ENCODE data around the gene HTR3C.
"Not testable (repeated sequence)": the region's sequence is repeated elsewhere in the genome, so short reads cannot be mapped to it uniquely, and the experiment has no call there.

The HTR3C gene

DNA sequence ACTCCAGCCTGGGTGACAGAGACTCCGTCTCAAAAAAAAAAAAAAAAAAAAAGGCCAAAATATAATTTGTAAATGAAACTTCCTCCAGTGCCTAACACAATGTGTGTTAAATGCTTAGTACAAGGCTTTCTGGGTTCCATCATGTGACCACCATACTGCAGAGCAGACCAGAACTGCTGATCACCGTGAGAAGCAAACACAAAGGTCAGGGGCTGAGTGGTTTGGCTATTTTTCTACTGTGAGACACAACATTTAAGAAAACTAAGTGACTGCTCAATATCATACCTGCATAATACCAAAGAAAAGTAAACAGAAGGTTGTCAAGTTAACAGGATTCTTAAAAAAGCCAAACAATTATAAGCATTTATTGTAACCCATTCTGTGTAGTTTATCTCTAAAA is 48.4 kb upstream of the HTR3C start:
- ATAC-seq = no peak
- TF ChIP-seq OSR1 (CRISPR knock-in tag; IDR thresholded peaks at IDR 0.05) = no peak
- TF ChIP-seq SNAI2 (CRISPR knock-in tag; IDR thresholded peaks at IDR 0.05) = no peak
- TF ChIP-seq, protein P1, sequence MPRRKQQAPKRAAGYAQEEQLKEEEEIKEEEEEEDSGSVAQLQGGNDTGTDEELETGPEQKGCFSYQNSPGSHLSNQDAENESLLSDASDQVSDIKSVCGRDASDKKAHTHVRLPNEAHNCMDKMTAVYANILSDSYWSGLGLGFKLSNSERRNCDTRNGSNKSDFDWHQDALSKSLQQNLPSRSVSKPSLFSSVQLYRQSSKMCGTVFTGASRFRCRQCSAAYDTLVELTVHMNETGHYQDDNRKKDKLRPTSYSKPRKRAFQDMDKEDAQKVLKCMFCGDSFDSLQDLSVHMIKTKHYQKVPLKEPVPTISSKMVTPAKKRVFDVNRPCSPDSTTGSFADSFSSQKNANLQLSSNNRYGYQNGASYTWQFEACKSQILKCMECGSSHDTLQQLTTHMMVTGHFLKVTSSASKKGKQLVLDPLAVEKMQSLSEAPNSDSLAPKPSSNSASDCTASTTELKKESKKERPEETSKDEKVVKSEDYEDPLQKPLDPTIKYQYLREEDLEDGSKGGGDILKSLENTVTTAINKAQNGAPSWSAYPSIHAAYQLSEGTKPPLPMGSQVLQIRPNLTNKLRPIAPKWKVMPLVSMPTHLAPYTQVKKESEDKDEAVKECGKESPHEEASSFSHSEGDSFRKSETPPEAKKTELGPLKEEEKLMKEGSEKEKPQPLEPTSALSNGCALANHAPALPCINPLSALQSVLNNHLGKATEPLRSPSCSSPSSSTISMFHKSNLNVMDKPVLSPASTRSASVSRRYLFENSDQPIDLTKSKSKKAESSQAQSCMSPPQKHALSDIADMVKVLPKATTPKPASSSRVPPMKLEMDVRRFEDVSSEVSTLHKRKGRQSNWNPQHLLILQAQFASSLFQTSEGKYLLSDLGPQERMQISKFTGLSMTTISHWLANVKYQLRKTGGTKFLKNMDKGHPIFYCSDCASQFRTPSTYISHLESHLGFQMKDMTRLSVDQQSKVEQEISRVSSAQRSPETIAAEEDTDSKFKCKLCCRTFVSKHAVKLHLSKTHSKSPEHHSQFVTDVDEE (CRISPR knock-in tag; IDR thresholded peaks at IDR 0.05) = no peak
- no peak for TF ChIP-seq ZC3H10 (CRISPR knock-in tag; IDR thresholded peaks at IDR 0.05)
- no peak for TF ChIP-seq RARB (CRISPR knock-in tag; IDR thresholded peaks at IDR 0.05)
- no peak for TF ChIP-seq ZNF70 (CRISPR knock-in tag; IDR thresholded peaks at IDR 0.05)
- no peak for TF ChIP-seq ZFP30 (CRISPR knock-in tag; IDR thresholded peaks at IDR 0.05)
- TF ChIP-seq GLIS3 (CRISPR knock-in tag; IDR thresholded peaks at IDR 0.05) = no peak
- TF ChIP-seq ZFP3 (CRISPR knock-in tag; IDR thresholded peaks at IDR 0.05) = no peak
- TF ChIP-seq, protein P2, sequence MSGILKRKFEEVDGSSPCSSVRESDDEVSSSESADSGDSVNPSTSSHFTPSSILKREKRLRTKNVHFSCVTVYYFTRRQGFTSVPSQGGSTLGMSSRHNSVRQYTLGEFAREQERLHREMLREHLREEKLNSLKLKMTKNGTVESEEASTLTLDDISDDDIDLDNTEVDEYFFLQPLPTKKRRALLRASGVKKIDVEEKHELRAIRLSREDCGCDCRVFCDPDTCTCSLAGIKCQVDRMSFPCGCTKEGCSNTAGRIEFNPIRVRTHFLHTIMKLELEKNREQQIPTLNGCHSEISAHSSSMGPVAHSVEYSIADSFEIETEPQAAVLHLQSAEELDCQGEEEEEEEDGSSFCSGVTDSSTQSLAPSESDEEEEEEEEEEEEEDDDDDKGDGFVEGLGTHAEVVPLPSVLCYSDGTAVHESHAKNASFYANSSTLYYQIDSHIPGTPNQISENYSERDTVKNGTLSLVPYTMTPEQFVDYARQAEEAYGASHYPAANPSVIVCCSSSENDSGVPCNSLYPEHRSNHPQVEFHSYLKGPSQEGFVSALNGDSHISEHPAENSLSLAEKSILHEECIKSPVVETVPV (CRISPR knock-in tag; IDR thresholded peaks at IDR 0.05) = no peak
- TF ChIP-seq TCF4 (CRISPR knock-in tag; IDR thresholded peaks at IDR 0.05; ENCODE audit: borderline replicate concordance) = no peak
- no peak for TF ChIP-seq CSDC2 (CRISPR knock-in tag; IDR thresholded peaks at IDR 0.05)
- TF ChIP-seq, protein P3, sequence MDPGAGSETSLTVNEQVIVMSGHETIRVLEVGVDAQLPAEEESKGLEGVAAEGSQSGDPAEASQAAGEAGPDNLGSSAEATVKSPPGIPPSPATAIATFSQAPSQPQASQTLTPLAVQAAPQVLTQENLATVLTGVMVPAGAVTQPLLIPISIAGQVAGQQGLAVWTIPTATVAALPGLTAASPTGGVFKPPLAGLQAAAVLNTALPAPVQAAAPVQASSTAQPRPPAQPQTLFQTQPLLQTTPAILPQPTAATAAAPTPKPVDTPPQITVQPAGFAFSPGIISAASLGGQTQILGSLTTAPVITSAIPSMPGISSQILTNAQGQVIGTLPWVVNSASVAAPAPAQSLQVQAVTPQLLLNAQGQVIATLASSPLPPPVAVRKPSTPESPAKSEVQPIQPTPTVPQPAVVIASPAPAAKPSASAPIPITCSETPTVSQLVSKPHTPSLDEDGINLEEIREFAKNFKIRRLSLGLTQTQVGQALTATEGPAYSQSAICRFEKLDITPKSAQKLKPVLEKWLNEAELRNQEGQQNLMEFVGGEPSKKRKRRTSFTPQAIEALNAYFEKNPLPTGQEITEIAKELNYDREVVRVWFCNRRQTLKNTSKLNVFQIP (CRISPR knock-in tag; IDR thresholded peaks at IDR 0.05; ENCODE audit: borderline replicate concordance, low read depth) = no peak
- TF ChIP-seq ZNF565 (CRISPR knock-in tag; conservative IDR thresholded peaks at IDR 0.05; ENCODE audit: low read depth) = no peak
- TF ChIP-seq PPARA (CRISPR knock-in tag; IDR thresholded peaks at IDR 0.05; ENCODE audit: borderline replicate concordance) = no peak
- TF ChIP-seq, protein P4, sequence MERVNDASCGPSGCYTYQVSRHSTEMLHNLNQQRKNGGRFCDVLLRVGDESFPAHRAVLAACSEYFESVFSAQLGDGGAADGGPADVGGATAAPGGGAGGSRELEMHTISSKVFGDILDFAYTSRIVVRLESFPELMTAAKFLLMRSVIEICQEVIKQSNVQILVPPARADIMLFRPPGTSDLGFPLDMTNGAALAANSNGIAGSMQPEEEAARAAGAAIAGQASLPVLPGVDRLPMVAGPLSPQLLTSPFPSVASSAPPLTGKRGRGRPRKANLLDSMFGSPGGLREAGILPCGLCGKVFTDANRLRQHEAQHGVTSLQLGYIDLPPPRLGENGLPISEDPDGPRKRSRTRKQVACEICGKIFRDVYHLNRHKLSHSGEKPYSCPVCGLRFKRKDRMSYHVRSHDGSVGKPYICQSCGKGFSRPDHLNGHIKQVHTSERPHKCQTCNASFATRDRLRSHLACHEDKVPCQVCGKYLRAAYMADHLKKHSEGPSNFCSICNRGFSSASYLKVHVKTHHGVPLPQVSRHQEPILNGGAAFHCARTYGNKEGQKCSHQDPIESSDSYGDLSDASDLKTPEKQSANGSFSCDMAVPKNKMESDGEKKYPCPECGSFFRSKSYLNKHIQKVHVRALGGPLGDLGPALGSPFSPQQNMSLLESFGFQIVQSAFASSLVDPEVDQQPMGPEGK (CRISPR knock-in tag; IDR thresholded peaks at IDR 0.05; ENCODE audit: borderline replicate concordance) = no peak
- TF ChIP-seq ESRRG (CRISPR knock-in tag; IDR thresholded peaks at IDR 0.05) = no peak

DNA sequence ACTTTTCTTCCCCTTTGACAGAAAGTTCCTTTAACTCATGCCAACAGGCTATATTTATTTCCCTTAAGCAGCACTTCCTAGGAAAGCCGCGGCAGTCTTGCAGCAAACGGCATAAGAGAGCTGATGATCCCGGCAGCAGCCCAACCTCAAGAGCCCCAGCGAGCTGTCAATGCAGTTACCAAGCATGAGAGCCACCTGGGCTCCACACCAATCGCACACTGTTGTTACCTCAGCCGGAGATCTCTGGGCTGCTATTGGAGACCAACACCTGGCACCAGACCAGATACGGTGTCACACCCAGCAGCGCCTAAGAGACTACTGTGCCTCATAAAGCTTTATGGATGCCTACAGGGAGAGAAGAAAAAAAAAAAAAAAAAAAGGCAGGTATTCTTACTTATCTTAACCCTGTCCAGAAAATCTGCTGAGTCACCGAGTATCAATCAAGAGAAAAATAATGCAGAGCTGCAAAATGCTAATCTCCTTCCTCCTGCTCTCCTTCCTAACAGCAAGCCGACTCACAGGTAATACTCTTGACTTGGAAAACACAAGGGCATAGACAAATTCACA is 46.8 kb upstream of the HTR3C start:
- no peak for TF ChIP-seq TCF4 (CRISPR knock-in tag; IDR thresholded peaks at IDR 0.05; ENCODE audit: borderline replicate concordance)
- TF ChIP-seq, protein P4 (CRISPR knock-in tag; IDR thresholded peaks at IDR 0.05; ENCODE audit: borderline replicate concordance) = no peak
- 0 out of 3 replicates have a peak, but pooled peaks have one; percentile 24 for ATAC-seq

DNA sequence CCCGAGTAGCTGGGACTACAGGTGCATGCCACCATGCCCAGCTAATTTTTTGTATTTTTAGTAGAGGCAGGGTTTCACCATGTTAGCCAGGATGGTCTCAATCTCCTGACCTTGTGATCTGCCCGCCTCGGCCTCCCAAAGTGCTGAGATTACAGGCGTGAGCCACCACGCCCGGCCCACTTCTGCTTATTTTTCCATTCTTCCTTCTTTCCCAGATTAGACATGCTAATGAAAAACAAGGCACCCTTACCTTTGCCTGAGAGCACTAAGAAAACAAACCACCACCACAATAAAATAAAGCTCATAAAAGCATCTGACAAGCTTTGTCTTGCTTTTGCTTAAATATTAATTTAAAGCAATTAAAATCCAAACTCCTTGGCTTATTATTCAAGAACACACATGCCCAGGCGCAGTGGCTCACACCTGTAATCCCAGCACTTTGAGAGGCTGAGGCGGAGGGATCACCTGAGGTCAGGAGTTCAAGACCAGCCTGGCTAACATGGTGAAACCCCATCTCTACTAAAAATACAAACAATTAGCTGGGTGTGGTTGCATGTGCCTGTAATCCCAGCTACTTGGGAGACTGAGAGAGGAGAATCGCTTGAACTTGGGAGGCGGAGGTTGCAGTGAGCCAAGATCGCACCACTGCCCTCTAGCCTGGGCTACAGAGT is 45.6 kb upstream of the HTR3C start:
- ATAC-seq = not testable (repeated sequence)

DNA sequence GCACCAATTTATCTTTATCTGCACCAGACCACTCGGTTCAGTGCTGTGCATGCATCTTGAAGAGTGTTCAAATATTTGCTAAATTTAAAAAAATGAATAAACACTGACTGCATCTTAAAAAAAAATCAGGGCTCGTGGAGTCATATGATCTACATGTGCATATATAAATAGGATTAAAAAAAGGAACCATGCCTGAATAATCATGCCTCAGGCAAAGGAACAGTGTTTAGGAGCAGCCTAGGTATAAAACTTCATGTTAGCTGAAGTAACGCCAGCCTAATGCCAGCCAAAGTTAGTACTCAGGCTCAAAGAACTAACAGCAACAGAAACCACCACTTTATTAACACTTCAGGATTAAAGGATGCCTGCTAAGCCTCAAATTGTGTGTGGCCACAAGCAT is 44.7 kb upstream of the HTR3C start:
- TF ChIP-seq ZNF8 (CRISPR knock-in tag; IDR thresholded peaks at IDR 0.05) (no peak), BACH2 (CRISPR knock-in tag; IDR thresholded peaks at IDR 0.05; ENCODE audit: borderline replicate concordance) (no peak)
- TF ChIP-seq, protein P3 (CRISPR knock-in tag; IDR thresholded peaks at IDR 0.05; ENCODE audit: borderline replicate concordance, low read depth) = no peak
- no peak for ATAC-seq
